ENCODE results near the gene FNDC4.
"Not testable (repeated sequence)": the region's sequence is repeated elsewhere in the genome, so short reads cannot be mapped to it uniquely, and the experiment has no call there.

FNDC4 gene, protein sequence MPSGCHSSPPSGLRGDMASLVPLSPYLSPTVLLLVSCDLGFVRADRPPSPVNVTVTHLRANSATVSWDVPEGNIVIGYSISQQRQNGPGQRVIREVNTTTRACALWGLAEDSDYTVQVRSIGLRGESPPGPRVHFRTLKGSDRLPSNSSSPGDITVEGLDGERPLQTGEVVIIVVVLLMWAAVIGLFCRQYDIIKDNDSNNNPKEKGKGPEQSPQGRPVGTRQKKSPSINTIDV

DNA sequence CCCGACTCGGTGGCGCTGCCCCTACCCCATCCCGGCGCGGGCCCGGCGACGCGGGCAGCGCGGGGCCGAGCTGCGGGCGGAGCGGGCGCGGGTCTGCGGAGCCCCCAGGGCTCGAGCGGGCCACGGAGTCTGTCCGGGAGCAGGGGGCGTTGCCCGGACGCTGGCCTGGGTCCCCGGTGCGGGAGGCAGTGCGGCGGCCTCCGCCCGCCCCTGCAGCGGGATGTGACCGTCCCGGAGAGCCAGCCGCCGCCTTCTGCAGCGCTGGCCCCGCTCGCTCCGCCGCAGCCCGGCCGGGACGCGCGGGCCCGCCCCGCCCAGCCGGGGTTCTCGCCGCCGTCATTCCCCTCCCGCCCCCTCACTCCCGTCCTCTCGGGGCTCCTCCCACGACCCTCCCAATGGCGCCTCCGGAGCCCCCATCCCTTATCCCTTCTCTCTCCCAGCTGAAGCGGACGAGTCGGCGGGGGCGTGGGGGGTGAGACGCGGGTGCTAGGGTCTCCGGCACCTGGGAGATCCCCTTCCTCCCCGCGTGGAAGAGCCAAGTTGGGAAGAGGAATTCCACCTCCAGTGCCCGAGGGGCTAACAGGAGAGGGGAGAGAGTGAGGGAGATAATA, at the start of gene FNDC4:
Gene FNDC4, minus strand, starts transcription at position 257 of the 611 bp plus-strand sequence. CDS start 521 bp downstream, outside the sequence.
- no peak for FAIRE-seq

DNA sequence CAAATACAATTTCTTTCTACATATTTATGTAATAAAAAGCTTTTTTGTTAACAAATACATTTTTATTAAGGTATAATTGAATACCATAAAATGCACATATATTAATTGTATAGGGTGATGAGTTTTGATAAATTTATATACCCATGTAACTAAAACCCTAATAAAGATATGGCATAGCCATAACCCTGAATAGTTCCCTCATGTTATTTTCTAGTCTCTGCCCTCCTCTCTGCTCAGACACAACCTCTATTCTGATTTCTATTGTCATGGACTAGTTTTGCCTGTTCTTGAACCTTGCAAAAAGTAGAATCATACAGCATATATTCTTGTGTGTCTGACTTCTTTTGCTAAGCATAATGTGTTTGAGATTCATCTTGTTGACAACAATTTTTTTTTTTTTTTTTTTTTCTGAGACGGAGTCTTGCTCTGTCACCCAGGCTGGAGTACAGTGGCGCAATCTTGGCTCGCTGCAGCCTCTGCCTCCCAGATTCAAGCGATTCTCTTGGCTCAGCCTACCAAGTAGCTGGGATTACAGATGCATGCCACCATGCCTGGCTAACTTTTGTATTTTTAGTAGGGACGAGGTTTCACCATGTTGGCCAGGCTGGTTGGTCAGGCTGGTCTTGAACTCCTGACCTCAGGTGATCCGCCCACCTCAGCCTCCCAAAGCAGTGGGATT, 49.3 kb upstream of the FNDC4 start:
- no peak for FAIRE-seq

DNA sequence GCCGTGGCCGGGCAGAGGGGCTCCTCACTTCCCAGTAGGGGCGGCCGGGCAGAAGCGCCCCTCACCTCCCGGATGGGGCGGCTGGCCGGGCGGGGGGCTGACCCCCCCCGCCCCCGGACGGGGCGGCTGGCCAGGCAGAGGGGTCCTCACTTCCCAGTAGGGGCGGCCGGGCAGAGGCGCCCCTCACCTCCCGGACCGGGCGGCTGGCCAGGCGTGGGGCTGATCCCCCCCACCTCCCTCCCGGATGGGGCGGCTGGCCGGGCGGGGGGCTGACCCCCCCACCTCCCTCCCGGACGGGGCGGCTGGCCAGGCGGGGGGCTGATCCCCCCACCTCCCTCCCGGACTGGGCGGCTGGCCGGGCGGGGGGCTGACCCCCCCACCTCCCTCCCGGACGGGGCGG, 44.6 kb upstream of the FNDC4 start:
- not testable (repeated sequence) for FAIRE-seq

DNA sequence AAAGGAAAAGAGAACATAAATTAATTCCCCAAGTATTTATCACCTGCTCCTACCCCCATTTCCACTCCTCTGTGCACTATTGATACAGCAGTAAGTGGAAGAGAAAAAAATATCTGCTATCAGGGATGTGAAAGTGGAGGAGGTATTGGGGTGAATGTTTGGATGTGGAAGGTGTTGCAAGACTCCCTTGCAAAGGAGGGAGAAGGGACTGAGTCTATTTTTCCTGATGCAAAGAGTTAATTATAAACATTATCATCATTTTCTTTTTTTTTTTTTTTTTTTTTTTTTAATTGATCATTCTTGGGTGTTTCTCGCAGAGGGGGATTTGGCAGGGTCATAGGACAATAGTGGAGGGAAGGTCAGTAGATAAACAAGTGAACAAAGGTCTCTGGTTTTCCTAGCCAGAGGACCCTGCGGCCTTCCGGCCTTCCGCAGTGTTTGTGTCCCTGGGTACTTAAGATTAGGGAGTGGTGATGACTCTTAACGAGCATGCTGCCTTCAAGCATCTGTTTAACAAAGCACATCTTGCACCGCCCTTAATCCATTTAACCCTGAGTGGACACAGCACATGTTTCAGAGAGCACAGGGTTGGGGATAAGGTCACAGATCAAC, 43.9 kb upstream of the FNDC4 start:
- not testable (repeated sequence) for FAIRE-seq

DNA sequence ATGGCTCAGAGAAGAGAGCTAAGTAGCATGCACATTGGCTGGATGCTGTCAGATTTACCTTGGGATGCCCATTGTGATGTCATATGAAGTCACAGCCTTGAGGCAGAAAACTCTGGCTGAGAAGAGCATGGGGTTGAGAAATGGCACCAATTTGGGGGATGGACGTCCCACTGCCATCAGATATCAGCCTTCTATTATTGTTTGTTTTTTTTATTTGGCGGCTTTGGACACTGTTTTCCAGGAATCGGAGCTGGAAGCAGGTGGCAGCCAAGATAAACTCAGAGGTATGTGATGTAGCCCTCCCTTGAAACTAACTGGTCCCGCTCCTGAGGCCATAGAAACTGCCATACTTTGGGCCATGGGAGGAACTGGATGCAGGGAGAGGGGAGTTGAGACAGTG, 42.3 kb upstream of the FNDC4 start:
- FAIRE-seq, result no peak

DNA sequence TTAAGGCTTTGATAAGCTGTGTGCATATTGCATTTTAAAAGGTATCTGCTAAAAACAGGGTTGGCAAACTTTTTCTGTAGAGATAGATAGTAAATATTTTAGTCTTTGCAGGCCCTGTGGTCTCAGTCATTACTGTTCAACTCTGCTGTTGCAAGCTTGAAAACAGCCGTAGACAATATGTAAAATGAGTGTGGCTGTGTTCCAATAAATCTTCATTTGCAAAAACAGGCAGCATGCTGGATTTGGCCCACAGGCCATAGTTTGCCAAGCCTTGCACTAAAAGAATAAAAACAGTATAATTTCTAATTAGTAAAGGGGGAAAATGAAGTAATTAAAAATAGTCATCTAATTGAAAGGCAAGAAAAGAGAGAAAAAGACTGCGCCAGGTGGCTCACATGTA, 37.0 kb upstream of the FNDC4 start:
- no peak for FAIRE-seq

DNA sequence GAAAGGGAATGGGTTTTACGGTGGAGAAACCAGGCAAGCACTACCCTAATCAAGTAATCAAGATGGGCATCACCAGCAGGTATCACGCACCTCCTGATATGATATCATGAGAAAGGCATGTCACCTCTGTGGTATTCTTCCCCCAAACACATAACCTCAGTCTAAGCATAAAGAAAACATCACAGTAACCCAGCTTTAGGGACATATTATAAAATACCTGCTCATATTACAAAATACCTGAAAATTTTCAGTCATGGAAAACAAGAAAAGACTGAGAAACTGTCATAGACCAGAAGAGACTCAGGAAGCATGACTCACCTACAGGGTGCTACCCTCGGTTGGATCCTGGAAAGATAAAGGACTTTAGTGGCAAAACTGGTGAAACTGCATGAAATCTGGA, 32.2 kb upstream of the FNDC4 start:
- no peak for FAIRE-seq

DNA sequence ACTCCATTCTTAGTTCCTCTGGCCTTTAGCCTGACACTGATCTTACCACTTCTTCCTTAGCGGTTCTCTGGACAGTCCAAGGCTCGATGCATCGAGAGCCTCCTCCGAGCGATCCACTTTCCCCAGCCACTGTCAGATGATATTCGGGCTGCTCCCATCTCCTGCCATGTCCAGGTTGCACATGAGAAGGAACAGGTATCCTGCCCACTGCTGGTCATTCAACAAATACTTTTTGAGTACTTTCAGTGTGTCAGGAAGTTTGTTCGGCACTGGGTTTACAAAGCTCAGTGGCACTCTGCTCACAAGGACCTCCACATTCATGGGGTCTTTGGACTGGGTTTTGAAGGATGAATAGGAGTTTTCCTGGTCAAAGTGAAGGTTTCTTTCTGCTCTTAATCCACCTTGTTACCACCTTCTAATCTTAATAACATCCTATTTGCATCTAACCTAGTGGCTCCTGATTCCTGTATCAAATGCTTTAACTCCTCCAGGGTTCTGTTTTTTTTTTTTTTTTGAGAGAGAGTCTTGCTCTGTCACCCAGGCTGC, 27.5 kb upstream of the FNDC4 start:
- no peak for FAIRE-seq

DNA sequence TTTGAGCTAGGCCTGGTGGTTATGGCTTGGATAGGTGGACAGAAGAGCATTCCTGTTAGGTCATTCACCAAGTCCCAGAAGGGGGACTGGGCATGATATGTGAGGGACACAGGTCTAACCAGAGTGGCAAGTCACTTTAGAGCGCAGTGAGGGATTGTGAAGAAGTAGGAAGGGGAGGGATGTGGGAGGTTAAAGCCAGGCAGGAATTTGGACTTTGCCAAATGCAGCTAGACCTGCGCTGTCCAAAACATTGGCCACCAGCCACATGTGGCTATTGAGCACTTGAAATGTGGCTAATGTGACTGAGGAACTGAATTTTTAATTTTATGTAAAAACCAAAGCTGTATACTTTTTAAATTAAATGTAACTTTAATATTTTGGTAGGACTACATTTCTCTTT, 25.3 kb upstream of the FNDC4 start:
- no peak for FAIRE-seq

DNA sequence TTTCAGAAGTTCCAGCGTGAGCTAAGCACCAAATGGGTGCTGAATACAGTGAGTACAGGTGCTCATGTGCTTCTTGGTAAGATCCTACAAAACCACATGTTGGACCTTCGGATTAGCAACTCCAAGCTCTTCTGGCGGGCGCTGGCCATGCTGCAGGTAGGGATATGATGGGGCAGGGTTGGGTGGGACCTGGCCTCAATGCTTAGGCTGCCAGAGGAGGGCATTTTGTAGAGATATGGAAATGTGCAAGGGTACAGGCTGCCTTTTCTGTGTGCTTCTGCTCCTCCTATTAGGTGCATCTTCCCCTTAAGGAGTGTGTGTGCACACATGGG, 23.7 kb upstream of the FNDC4 start:
- FAIRE-seq, result no peak

DNA sequence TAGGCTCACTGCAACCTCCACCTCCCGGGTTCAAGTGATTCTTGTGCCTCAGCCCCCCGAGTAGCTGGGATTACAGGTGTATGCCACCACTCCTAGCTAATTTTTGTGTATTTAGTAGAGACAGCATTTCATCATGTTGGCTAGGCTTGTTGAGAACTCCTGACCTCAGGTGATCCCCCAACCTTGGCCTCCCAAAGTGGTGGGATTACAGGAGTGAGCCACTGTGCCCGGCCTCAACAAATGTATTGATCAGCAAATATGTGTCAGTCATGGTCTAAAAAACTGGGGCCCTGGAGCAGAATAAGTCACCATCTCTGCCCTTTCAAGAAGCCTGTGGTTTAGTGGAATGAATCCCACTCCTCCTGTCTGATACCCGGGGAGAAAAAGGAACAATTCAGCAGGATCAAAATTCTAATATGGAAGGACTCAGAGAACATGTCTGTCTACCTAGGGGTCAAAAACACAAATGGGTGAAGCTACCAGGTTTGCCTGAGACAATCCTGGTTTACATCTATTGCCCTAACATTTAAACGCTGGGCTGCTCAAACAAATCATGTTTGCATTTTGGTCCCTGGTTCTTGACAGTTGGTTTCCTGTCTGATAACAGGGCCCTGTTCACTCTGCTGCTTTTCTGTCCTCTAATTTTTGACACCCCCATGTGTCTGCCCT, 23.2 kb upstream of the FNDC4 start:
- no peak for FAIRE-seq

DNA sequence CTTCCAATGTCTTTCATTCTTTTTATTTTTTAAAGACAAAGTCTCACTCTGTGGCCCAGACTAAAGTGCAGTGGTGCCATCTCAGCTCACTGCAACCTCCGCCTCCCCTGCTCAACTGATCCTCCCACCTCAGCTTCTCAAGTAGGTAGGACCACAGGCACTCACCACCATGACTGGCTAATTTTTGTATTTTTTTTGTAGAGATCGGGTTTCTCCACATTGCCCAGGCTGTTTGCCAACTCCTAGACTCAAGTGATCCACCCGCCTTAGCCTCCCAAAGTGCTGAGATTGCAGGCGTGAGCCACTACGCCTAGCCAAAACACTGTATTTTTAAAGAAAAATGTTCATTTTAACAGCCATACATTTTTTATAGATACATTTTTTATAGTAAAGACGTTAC, 14.3 kb upstream of the FNDC4 start:
- FAIRE-seq, result no peak

DNA sequence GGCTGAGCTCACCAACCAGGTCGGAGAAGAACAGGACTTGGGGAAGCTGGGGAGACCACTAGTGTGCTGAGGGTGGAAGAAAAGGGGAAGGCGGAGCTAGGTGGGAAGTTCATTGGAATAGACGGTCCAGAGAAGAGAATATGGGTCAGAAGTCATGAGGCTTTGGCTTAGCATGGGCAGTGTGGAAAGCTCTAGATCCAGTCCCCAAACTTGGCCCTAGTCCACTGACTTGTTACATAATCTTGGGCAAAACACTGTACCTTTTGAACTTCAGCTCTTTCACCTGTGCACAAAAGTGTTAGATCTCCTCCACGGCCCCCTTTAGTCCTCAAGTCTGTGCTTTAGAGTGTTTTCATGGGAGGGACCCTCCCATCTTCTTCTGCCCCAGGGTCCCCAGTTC, 12.3 kb upstream of the FNDC4 start:
- FAIRE-seq, result no peak

DNA sequence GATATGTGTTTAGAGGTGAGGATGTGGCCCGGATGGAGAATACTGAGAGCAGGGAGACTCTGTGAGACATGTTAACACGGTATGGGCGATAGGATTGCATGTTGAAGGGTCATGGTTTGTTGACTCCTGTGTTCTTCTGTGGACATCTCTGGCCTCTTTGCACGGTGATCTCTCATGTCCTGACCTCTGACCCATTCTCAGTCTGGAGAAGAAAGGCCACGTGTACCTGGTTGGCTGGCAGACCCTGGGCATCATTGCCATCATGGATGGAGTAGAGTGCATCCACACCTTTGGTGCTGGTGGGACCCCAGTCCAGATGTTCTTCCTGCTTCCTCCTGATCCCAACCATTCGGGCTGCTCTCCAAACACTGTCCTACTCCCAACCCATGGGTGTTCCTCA, 11.6 kb upstream of the FNDC4 start:
- FAIRE-seq, result no peak

DNA sequence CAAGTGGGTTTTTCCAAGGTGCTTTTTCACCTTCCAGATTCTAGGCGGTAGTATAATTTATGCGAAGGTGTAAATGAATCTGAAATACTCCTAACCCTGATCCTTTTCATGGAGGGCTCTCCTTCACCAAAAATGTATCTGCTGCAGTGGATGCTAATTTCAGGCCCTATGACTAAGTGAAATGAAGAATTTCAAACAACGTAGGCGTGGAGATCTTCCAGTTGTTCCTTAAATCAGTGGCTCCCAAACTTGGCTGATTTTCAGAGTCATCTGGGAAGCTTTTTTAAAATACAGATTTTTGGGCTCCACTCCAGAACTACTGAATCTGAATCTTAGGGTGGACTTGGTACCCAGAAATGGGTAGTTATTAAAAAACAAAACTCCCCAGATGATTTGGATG, 7.1 kb upstream of the FNDC4 start:
- no peak for FAIRE-seq

DNA sequence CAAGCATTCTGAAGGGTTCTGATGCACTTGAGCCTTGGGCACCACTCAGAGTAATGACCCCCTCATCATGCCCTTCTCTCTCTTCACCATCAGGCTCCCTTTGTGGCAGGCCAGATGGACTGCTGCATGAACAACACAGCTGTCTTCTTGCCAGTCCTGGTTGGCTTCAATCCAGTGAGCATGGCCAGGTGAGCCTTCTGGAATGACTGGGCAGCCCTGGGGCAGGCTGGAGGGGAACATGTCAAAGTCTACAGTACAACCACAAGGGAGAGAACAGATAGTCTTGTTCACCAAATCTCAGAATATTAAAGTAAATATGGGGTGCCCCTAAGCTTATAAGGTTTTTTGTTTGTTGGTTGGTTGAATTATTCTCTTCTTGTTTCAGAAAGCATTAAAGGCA, 6.0 kb upstream of the FNDC4 start:
- FAIRE-seq, result no peak

DNA sequence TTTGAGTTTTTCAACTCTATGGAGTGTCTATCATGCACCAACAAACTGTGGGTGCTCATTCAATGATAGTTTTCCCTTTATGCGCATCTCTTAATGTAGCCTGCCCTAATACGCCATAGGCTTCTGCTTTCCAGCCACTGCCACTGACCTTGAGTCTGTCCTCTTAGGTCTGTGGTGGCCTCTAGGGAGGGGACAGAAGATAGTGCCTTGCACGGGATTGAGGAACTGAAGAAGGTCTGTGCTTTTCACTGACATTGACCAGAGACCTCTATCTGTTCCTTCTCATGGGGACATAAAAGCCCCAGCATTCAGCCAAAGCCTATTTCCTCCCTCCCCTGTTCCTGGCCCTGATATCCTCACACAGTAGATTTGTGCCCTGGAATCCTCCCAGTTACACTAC, 4.0 kb upstream of the FNDC4 start:
- no peak for FAIRE-seq

DNA sequence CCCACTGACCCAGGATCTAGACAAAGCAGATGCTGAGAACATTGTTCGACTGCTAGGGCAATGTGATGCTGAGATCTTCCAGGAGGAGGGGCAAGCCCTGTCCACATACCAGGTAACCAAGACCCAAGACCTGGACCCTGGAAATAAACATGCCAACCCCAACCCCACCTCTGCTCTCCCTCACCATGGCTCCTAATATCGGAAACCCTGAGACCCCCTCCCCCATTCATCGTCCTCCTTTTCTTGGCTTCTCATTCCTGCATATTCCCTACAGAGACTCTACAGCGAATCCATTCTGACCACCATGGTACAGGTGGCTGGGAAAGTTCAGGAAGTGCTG, 2.3 kb upstream of the FNDC4 start:
- FAIRE-seq, result no peak

DNA sequence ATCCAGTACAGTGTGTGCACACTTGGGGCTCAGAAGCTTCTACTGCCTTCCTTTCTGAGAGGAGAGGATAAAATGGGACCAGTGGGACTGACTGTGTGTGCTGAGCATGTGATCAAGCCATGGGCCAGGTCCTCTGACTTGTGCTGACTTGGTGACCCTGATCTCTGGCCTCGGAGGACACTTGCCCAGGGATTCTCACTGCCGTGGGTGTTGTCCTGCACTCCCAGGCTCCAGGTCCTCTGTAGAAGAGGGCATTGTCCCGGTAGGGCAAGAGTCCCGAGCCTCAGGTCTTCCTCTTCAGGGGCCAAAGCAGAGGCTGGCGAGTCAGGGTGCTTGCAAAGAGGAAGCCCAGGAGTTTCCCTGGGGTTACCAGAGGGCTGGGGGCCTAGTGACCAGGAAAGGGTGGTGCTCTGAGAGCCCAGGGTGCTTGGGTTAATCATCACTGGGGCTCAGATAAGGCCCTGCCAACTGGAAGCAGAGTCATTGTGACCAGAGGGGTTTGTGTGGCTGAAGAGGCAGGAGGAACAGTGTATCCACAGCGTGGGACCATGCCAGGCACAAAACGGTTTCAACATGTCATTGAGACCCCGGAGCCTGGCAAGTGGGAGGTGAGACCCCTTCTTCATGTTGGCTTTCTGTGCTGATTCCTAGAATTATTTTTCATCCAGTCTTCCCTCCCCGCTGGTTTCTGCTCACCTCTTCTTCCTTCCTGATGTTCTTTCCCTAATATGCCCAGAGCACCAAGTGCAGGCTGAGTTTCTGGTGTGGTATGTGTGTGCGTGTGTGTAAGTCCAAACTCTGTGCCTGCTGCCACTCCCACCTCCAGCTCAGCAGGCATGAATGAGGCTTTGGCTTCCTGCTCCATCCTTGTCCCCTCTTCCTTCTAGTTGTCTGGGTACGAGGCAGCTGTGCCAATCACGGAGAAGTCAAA, 1.6 kb upstream of the FNDC4 start, which contains the start of gene GCKR:
Gene GCKR, plus strand, starts transcription at position 483 of the 931 bp plus-strand sequence. Its CDS starts 66 bp downstream, at position 549.
- no peak for FAIRE-seq

DNA sequence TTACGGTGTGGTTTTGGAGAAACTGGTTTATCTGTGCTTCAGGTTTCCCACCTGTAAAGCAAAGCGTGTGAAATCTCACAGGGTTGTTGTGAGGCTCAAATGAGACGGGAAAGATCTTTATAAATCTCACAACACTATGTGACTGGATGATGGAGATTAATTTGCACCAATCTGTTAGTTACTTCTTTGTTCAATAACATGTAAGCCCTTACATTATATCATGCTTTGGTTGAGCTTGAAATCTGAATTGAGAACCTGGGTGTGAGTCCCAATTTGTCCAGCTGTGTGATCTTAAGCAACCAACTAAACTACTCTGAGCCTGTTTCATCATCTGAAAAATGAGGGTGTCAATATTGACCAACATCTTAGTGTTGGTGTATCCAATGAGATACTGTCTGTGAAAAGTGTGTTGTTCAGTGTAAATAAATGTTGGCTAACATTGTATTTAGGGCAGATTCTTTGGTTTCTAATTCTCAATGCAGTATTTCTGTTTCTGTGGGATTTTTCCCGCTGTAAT, 898 bp upstream of the FNDC4 start:
- FAIRE-seq, result no peak

DNA sequence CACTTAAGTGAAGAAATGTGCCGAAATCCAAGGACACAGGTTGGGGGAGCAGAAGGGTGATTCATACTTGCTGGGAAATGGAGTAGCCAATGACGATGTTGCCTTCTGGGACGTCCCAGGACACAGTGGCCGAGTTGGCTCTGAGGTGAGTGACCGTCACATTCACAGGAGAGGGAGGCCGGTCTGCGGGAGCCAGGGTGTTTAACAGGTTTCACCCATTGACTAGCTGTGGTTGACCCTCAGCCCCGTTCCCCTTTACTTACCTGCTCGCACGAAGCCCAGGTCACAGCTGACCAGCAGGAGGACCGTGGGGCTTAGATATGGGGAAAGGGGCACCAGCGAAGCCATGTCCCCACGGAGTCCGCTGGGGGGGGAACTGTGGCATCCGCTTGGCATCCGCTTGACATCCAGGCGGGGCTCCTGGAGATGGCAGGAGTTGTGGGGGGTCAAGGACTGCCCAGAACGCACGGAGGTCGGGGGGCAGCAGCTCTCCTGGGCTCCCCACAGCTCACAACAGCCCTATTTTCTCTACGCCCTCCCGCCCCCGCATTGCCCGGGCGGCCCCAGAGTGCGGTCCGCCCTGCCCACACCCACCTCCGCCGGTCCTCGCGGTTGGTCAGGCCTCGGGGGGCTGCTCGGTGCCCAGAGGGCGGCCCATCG, 586 bp downstream of the FNDC4 start:
- FAIRE-seq, result no peak

DNA sequence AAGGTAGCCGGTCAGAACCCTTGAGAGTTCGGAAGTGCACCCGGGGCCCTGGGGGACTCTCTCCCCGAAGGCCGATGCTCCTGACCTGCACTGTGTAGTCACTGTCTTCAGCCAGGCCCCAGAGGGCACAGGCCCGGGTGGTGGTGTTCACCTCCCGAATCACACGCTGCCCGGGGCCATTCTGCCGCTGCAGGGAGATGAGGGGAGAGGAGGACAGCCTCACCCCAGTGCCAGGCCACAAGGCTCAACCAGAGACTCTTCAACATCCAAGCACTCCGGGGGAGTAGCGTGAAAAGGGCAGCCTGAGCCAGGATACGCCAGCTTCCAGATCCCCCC, 1.1 kb downstream of the FNDC4 start:
- no peak for FAIRE-seq

Measured in islet of Langerhans (tissue), 1 donor.